ENCODE measurements around the gene TPCN2.

TPCN2 gene

DNA sequence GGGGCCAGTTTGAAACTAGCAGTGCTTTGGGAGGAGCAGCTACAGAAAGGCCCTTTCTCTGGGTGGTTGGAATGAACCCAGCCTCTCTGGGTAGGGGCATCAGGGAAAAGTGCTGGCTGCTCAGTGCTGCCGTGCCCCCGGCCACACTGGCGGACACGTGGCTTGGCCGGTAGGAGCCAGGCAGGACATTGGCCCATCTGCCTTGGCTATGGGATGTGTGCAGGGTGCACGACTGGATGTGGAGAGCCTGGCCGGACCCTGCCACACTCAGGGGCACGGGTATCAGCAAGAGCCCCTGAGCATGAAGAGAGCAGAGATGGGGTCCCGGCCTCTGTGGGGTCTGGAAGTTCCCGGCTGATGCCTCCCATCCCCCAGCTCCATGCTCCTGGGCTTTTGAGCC, 46.6 kb downstream of the TPCN2 start:
- no peak overlapping the region for H3K14ac ChIP-seq (ENCODE audit: low read length in 2 of 2)
- no peak overlapping the region for H4K8ac ChIP-seq (ENCODE audit: low read length)
- no peak overlapping the region for H2AK5ac ChIP-seq (ENCODE audit: low read length, severe bottlenecking)
- H3K4ac ChIP-seq (ENCODE audit: low read depth in 1 of 2, low read length in 2 of 2) = no peak overlapping the region
- no peak overlapping the region for H3K23ac ChIP-seq (ENCODE audit: low read length in 2 of 2)
- WGBS = 91% methylated on average over 8 of the region's 10 CpGs
- no peak overlapping the region for H3K27ac ChIP-seq (ENCODE audit: low read length, poor library complexity, severe bottlenecking)
- peaks cover 2 to 35% of the 10 kb centered on the region in 2 experiments for H3K27me3 ChIP-seq (ENCODE audit: control insufficient read depth in 1 of 2, insufficient read depth in 1 of 2, low read length in 2 of 2)
- H3K36me3 ChIP-seq (ENCODE audit: control insufficient read depth in 1 of 2, insufficient read depth in 2 of 2, low read depth in 1 of 2, low read length in 2 of 2) = peaks cover 3 to 24% of the 10 kb centered on the region in 2 experiments
- no peaks in the 10 kb centered on the region for H3K9me3 ChIP-seq (ENCODE audit: control insufficient read depth, low read length)
- H2BK12ac ChIP-seq (ENCODE audit: low read length in 2 of 2) = no peak overlapping the region
- no peak overlapping the region for H3K4me3 ChIP-seq (ENCODE audit: insufficient read depth in 1 of 2, low read depth in 1 of 2, low read length in 2 of 2)
- H3K9ac ChIP-seq (ENCODE audit: low read length) = no peak overlapping the region
- H3K79me1 ChIP-seq (replicated peaks; ENCODE audit: low read length, poor library complexity, severe bottlenecking) = no peaks in the 10 kb centered on the region
- no peak overlapping the region for H3K18ac ChIP-seq (ENCODE audit: low read depth in 1 of 2, low read length in 2 of 2)
- H3K4me1 ChIP-seq (ENCODE audit: control insufficient read depth, insufficient read depth, low read depth, low read length) = peaks cover 9% of the 10 kb centered on the region
- no peak overlapping the region for H4K91ac ChIP-seq (ENCODE audit: low read length)
- no peak overlapping the region for H2BK5ac ChIP-seq (ENCODE audit: low read depth, low read length, poor library complexity, severe bottlenecking)
- no peak overlapping the region for H2BK15ac ChIP-seq (ENCODE audit: low read depth, poor library complexity, severe bottlenecking)
- no peak overlapping the region for H2BK120ac ChIP-seq (ENCODE audit: low read depth, low read length)
- no peak overlapping the region for H2AFZ ChIP-seq (ENCODE audit: low read depth, low read length)
- DNase-seq = no peak
- H3K4me2 ChIP-seq (ENCODE audit: low read length, poor library complexity, severe bottlenecking) = no peak overlapping the region

- no peak overlapping the region for H2BK5ac ChIP-seq (ENCODE audit: low read depth, low read length, poor library complexity, severe bottlenecking)
- peaks cover 2 to 15% of the 10 kb centered on the region in 2 experiments for H3K36me3 ChIP-seq (ENCODE audit: control insufficient read depth in 1 of 2, insufficient read depth in 2 of 2, low read depth in 1 of 2, low read length in 2 of 2)
- no peak overlapping the region for H3K9ac ChIP-seq (ENCODE audit: low read length)
- H2BK12ac ChIP-seq (ENCODE audit: low read length in 2 of 2) = no peak overlapping the region
- no peak overlapping the region for H2AK5ac ChIP-seq (ENCODE audit: low read length, severe bottlenecking)
- no peak overlapping the region for H2BK15ac ChIP-seq (ENCODE audit: low read depth, poor library complexity, severe bottlenecking)
- no peak overlapping the region for H3K4ac ChIP-seq (ENCODE audit: low read depth in 1 of 2, low read length in 2 of 2)
- no peak for DNase-seq
- H2BK120ac ChIP-seq (ENCODE audit: low read depth, low read length) = no peak overlapping the region
- H2AFZ ChIP-seq (ENCODE audit: low read depth, low read length) = no peak overlapping the region
- no peak overlapping the region for H4K91ac ChIP-seq (ENCODE audit: low read length)
- H3K4me1 ChIP-seq (ENCODE audit: control insufficient read depth, insufficient read depth, low read depth, low read length) = peaks cover 9% of the 10 kb centered on the region
- WGBS = 94% methylated on average over 13 of the region's 13 CpGs
- H3K27ac ChIP-seq (ENCODE audit: low read length, poor library complexity, severe bottlenecking) = no peak overlapping the region
- H3K27me3 ChIP-seq (ENCODE audit: control insufficient read depth in 1 of 2, insufficient read depth in 1 of 2, low read length in 2 of 2) = peaks cover 12 to 38% of the 10 kb centered on the region in 2 experiments
- H3K14ac ChIP-seq (ENCODE audit: low read length in 2 of 2) = no peak overlapping the region
- H3K4me2 ChIP-seq (ENCODE audit: low read length, poor library complexity, severe bottlenecking) = no peak overlapping the region
- H3K9me3 ChIP-seq (ENCODE audit: control insufficient read depth, low read length) = no peaks in the 10 kb centered on the region
- no peak overlapping the region for H3K18ac ChIP-seq (ENCODE audit: low read depth in 1 of 2, low read length in 2 of 2)
- no peak overlapping the region for H3K23ac ChIP-seq (ENCODE audit: low read length in 2 of 2)
- no peak overlapping the region for H3K4me3 ChIP-seq (ENCODE audit: insufficient read depth in 1 of 2, low read depth in 1 of 2, low read length in 2 of 2)
- no peaks in the 10 kb centered on the region for H3K79me1 ChIP-seq (replicated peaks; ENCODE audit: low read length, poor library complexity, severe bottlenecking)
- no peak overlapping the region for H4K8ac ChIP-seq (ENCODE audit: low read length)
These were observed 47.7 kb downstream of the TPCN2 start for GRCh38 chr11:69096473-69096872.

DNA sequence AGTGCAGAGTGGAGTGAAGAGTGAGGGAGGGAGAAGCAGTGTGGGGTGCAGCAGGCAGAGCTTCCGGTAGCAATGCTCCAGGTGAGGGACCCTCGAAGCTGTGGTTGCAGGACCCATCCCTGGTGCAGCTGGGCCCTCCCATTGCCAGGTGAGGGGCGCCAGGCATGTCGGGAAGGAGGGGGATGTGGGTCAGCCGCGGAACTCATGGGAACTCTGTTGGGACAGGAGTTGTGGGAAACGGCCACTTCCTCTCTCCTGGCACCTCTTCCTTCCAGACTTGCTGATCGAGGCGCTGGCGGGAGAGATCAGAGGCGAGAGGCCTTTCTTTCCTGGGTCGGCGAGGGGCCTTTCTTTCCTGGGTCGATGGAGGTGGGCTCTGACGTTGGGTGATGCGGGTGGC, 48.5 kb downstream of the TPCN2 start:
- H3K9ac ChIP-seq (ENCODE audit: low read length) = no peak overlapping the region
- no peak overlapping the region for H3K4me3 ChIP-seq (ENCODE audit: insufficient read depth in 1 of 2, low read depth in 1 of 2, low read length in 2 of 2)
- no peak overlapping the region for H3K4ac ChIP-seq (ENCODE audit: low read depth in 1 of 2, low read length in 2 of 2)
- no peak overlapping the region for H3K27ac ChIP-seq (ENCODE audit: low read length, poor library complexity, severe bottlenecking)
- peaks cover 0 to 15% of the 10 kb centered on the region in 2 experiments for H3K36me3 ChIP-seq (ENCODE audit: control insufficient read depth in 1 of 2, insufficient read depth in 2 of 2, low read depth in 1 of 2, low read length in 2 of 2)
- peaks cover 1% of the 10 kb centered on the region for H3K79me1 ChIP-seq (replicated peaks; ENCODE audit: low read length, poor library complexity, severe bottlenecking)
- H3K14ac ChIP-seq (ENCODE audit: low read length in 2 of 2) = no peak overlapping the region
- no peak overlapping the region for H3K23ac ChIP-seq (ENCODE audit: low read length in 2 of 2)
- H2BK15ac ChIP-seq (ENCODE audit: low read depth, poor library complexity, severe bottlenecking) = no peak overlapping the region
- no peak overlapping the region for H2BK120ac ChIP-seq (ENCODE audit: low read depth, low read length)
- H3K9me3 ChIP-seq (ENCODE audit: control insufficient read depth, low read length) = no peaks in the 10 kb centered on the region
- H2BK12ac ChIP-seq (ENCODE audit: low read length in 2 of 2) = no peak overlapping the region
- no peak overlapping the region for H2AK5ac ChIP-seq (ENCODE audit: low read length, severe bottlenecking)
- H3K4me2 ChIP-seq (ENCODE audit: low read length, poor library complexity, severe bottlenecking) = no peak overlapping the region
- no peak overlapping the region for H2BK5ac ChIP-seq (ENCODE audit: low read depth, low read length, poor library complexity, severe bottlenecking)
- peaks cover 9% of the 10 kb centered on the region for H3K4me1 ChIP-seq (ENCODE audit: control insufficient read depth, insufficient read depth, low read depth, low read length)
- DNase-seq = no peak
- peaks cover 16 to 44% of the 10 kb centered on the region in 2 experiments for H3K27me3 ChIP-seq (ENCODE audit: control insufficient read depth in 1 of 2, insufficient read depth in 1 of 2, low read length in 2 of 2)
- no peak overlapping the region for H4K91ac ChIP-seq (ENCODE audit: low read length)
- H4K8ac ChIP-seq (ENCODE audit: low read length) = no peak overlapping the region
- no peak overlapping the region for H3K18ac ChIP-seq (ENCODE audit: low read depth in 1 of 2, low read length in 2 of 2)
- 94% methylated on average over 15 of the region's 16 CpGs for WGBS
- H2AFZ ChIP-seq (ENCODE audit: low read depth, low read length) = no peak overlapping the region

GRCh38 chr11:69099180-69099579, 50.4 kb downstream of the TPCN2 start:
- Histone ChIP-seq H3K9me3 (ENCODE audit: control insufficient read depth, low read length) (no peaks in the 10 kb centered on the region), H3K79me1 (replicated peaks; ENCODE audit: low read length, poor library complexity, severe bottlenecking) (peaks cover 1% of the 10 kb centered on the region), H2BK120ac (ENCODE audit: low read depth, low read length) (no peak overlapping the region), H3K4ac (ENCODE audit: low read depth in 1 of 2, low read length in 2 of 2) (no peak overlapping the region), H4K91ac (ENCODE audit: low read length) (no peak overlapping the region), H2BK5ac (ENCODE audit: low read depth, low read length, poor library complexity, severe bottlenecking) (no peak overlapping the region), H4K8ac (ENCODE audit: low read length) (no peak overlapping the region), H3K4me2 (ENCODE audit: low read length, poor library complexity, severe bottlenecking) (no peak overlapping the region), H2BK15ac (ENCODE audit: low read depth, poor library complexity, severe bottlenecking) (no peak overlapping the region), H2AK5ac (ENCODE audit: low read length, severe bottlenecking) (no peak overlapping the region), H3K14ac (ENCODE audit: low read length in 2 of 2) (no peak overlapping the region), H3K23ac (ENCODE audit: low read length in 2 of 2) (no peak overlapping the region), H2AFZ (ENCODE audit: low read depth, low read length) (no peak overlapping the region), H3K18ac (ENCODE audit: low read depth in 1 of 2, low read length in 2 of 2) (no peak overlapping the region), H3K36me3 (ENCODE audit: control insufficient read depth in 1 of 2, insufficient read depth in 2 of 2, low read depth in 1 of 2, low read length in 2 of 2) (no peaks in the 10 kb centered on the region), H3K4me1 (ENCODE audit: control insufficient read depth, insufficient read depth, low read depth, low read length) (peaks cover 6% of the 10 kb centered on the region), H3K27me3 (ENCODE audit: control insufficient read depth in 1 of 2, insufficient read depth in 1 of 2, low read length in 2 of 2) (peaks cover 33 to 59% of the 10 kb centered on the region in 2 experiments), H3K9ac (ENCODE audit: low read length) (no peak overlapping the region), H2BK12ac (ENCODE audit: low read length in 2 of 2) (no peak overlapping the region), H3K4me3 (ENCODE audit: insufficient read depth in 1 of 2, low read depth in 1 of 2, low read length in 2 of 2) (no peak overlapping the region), H3K27ac (ENCODE audit: low read length, poor library complexity, severe bottlenecking) (no peak overlapping the region)
- 84% methylated on average over 16 of the region's 17 CpGs for WGBS
- no peak for DNase-seq
